Hematopoietic multipotent progenitor cell treated with erythropoietin and hydrocortisone succinate and interleukin-3 and kit ligand, for 4 days (in vitro differentiated cells): Measurements from ENCODE around the gene UBR4.
A peak's percentile ranks its signal among the peaks of the same experiment; 100 is the strongest.

Experiments used
- DNase-seq: peaks from one replicate; pipeline ENCODE4 v3.0.0-alpha.2; 2015

Gene UBR4

GRCh38 chr1:19137158-19137557 lies 72.9 kb downstream of the UBR4 start:
- no peak for DNase-seq

DNA sequence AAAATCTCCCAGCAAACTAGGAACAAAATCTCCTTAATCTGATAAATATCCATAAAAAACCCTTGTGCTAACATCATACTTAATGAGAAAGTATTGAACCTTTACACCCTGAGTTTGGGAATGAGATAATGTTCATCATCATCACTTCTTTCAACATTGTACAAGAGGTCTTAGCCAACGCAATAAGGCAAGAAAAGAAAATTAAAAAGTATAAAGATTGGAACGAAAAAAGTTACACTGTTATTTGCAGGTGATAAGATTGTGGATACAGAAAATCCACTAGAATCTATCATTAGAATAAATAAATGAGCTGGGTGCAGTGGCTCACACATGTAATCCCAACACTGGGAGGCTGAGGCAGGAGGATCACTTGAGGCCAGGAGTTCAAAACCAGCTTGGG lies 76.7 kb downstream of the UBR4 start:
- DNase-seq, result no peak

GRCh38 chr1:19130468-19130867 lies 79.6 kb downstream of the UBR4 start:
- no peak for DNase-seq

- DNase-seq, result peak; percentile 13
Observed at GRCh38 chr1:19128968-19129514, 81.0 kb downstream of the UBR4 start.

DNA sequence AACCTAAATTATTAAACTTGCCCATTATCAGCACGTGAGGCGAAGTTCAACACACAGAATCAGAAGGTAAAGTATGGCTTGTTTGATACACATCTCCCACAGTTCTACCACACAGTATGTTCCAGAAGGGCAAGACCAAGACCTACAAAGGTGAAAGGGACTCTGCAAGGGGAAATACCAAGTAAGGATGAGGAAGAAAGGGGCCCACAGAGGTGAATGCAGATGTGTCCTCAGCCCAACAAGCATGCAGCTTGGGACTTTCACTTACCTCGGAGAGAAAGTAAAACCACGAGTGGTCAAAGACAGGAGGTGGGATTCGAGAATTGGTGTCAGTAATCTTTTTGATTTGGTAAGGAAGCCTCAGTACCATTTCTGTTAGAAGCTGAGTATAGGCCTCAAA lies 85.8 kb downstream of the UBR4 start:
- DNase-seq, result no peak

- peak; percentile 94 for DNase-seq
Observed at GRCh38 chr1:19123837-19124236, 86.2 kb downstream of the UBR4 start.

GRCh38 chr1:19122668-19123067 lies 87.4 kb downstream of the UBR4 start:
- peak; percentile 51 for DNase-seq

DNA sequence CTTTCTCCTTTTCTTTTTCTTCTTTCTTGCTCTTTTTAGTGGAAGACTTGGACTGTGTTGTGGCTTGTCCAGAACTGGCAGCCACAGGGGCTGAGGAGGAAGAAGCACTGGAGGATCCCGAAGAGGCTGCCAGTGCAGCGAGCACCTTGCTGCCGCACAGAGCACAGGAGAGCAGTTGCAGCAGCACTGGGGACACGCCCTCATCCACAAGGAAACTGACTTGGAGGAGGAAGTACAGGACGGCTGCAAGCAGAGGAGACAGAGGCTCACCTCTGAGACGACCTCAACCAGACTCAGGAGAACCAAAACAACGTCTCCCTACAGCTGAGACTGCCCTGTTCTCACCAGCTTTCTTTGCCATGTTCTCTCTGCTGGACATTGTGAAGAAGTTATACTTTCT lies 88.9 kb downstream of the UBR4 start:
- DNase-seq, result no peak

GRCh38 chr1:19120070-19120469 lies 90.0 kb downstream of the UBR4 start:
- DNase-seq, result no peak

DNA sequence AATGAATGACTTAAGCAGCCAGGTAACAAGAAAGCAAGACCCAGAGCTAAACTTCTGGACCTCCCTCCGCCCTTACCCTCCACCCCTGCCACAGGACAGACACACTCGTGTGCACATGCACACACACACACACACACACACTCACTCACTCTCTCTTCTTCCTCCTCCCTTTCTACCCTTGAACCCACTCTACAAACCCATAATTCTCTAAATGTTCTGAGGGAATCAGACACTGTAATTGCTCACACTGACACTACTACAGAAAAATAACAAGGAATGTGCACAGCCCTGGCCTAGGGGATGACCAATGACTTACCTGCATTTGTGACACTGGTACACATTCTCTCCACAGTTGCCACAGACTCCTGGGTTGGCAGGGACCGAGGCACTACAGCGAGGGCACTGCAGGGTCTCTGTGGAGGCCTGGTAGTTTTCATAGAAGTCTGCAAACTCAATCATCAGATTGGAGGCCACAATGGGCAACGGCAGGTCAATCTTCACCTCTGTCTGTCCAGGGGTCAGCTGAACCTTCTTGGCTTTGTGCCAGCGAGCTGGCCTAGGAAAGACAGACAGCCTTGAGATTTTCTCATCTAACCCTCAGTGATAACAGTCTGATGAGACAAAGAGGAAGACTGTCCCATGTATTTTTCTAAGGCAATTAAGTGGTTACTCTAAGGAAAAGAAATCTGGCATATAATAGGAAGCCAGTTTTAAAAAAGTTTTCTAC lies 94.8 kb downstream of the UBR4 start:
- no peak for DNase-seq

- DNase-seq, result peak; percentile 73
Observed at GRCh38 chr1:19113697-19114092, 96.4 kb downstream of the UBR4 start.

DNA sequence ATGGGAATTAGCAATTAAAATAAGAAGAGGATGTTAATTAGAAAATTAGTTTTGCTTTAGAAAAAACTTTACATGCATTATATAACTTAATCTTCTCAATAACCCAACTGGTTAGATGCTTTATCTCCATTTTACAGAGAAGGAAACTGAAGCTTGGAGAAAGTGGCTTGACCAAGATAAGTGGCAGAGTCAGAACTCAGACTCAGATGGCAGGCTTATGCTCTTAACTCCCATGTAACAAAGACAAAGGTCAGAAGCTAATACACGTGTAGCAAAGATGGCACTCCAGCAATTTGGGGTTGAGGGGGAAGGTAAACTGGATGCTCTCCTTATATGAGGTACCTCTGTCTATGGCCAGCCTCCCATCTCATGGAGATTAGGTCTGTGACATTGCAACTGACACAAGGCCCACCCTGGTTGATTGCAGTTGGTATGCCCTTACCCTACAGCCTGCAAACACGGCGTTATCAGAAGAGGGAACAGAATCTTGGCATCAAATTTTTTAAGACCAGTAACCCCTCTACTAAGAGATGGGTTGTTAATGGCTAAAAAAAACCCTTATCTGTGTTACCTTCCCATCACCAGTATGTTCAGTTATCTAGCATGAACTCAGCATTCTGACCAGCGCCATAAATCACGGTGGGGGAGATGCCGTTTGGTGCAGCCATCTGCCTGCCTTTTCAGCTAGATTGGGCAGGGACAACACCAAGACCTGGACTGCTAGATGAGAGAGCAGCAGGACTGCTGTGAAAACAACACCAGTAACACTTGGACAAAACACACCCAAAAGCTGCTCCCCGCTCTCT lies 97.0 kb downstream of the UBR4 start:
- peak; percentile 80 for DNase-seq

GRCh38 chr1:19110257-19110927 lies 99.7 kb downstream of the UBR4 start:
- DNase-seq, result no peak

DNA sequence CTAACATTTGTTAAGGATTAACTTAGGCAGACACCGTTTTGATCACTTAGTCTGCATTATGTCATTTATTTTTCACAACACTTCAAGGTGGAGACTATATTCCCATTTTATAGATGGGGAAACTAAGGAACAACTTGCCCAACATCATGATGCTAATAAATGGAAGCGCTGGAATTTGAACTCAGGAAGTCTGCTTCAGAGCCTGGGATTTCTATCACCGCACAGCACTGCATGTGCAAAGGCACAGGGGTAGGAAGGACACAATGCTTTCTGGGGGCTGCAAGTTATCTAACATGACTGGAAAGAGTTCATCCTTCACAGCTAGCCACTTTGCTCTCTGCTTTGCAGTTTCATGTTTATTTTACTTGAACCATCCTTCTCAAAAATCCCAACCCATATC lies 100.5 kb downstream of the UBR4 start:
- no peak for DNase-seq

GRCh38 chr1:19101244-19101643 lies 108.8 kb downstream of the UBR4 start:
- DNase-seq, result no peak

DNA sequence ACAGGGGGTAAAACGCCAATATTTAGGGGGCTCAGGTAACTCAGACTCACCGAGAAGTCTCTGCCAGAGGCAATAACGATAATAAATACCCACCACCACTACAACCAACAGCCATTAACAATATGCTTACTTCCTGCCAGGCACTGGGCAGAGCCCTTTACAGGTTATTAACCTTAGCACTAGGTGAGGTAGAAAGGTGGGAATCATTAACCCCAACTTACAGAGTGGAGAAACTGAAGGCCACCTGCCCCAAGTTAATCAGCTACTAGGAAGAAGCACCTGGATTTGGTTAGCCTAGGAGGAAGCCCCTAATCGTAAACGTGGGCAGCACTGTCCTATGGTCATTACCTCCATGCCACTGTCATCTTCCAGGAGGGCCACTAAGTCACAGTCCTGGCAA lies 110.0 kb downstream of the UBR4 start:
- no peak for DNase-seq

- DNase-seq, result no peak
Observed at GRCh38 chr1:19096990-19097389, 113.1 kb downstream of the UBR4 start.

- DNase-seq, result peak; percentile 42
Observed at GRCh38 chr1:19096036-19096833, 113.8 kb downstream of the UBR4 start.

- no peak for DNase-seq
Observed at GRCh38 chr1:19091196-19091953, 118.7 kb downstream of the UBR4 start.

DNA sequence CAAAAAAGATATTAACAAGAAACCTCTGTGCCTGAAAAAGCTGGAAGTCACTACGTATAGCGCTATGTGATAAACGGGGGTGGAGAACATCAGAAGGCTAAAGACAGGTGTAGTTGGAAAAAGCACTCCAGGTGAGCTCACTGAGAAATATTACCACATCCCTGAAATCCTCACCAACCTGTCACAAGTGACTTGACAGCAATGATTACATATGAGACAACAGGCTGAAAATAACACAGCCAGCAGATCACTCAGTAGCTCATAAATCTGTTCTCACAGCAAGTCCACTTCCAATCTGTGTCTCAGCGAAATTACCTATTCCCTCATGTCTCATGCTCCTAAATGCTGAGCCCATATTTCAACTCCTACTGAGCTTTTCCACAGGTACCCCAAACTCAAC lies 120.5 kb downstream of the UBR4 start:
- DNase-seq, result no peak

DNA sequence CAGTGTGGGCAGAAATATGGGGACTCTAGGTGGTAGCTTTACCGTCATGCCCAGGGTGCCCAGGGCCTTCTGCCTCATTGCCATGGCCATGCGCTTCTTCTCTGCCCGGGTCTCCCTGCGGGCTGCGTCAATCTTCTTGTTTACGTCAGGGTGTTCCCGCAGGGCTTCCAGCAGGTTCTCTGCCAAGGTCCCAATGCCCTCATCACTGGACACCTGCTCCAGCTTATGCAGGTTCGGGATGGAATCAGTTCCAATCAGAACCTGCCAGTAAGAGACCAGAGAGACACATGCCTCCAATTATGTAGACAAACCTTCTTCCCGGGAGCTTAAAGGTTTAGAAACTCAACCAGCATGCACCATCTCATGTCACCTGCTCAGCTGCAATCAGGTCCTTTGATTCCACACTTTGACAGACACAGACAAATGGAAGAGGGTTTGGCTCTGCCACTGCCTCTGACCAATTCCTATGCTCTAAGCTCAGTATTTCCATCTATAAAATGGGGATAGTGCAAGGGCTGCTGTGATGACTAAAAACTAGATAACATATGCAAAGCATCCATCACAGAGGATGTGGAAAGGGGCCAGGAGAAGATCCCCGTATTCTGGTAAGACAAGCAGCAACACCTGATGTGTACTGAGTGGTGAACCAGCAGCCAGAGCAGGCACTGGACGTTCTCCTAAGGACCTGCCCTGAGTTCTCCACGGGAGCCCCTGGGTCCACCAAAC lies 121.2 kb downstream of the UBR4 start:
- DNase-seq, result no peak
